Transverse colon (tissue), 4 donors: ENCODE measurements around the gene FAM131B. TPM values are rescaled to one million over a fixed set of nuclear protein-coding genes. Genes with fewer than 3 reads are reported as not detected.

Experiments used
- DNase-seq: peaks from one replicate; pipeline ENCODE4 v3.0.0-alpha.2; 2019
- H3K27ac ChIP-seq, 4 donors: fragments of 200-600 bp; sonication (generic); 2 replicates each; pipeline ENCODE4 v1.5.1; 2016 to 2018; ENCODE audit warnings: inconsistent platforms in 4 of 4
- H3K27me3 ChIP-seq: fragments of 200-600 bp; sonication (generic); 2 replicates; pipeline ENCODE4 v1.5.1; 2017; ENCODE audit warnings: inconsistent platforms
- H3K36me3 ChIP-seq, 4 donors: fragments of 200-600 bp; sonication (generic); 2 replicates each; pipeline ENCODE4 v1.5.1; 2017 to 2019; ENCODE audit warnings: inconsistent platforms in 4 of 4
- H3K4me1 ChIP-seq, 4 donors: fragments of 200-600 bp; sonication (generic); 2 replicates each; pipeline ENCODE4 v1.5.1; 2017 to 2020; ENCODE audit warnings: inconsistent platforms in 4 of 4
- H3K4me3 ChIP-seq, 4 donors: fragments of 200-600 bp; sonication (generic); 1 replicate in 1 of 4; 2 replicates in 3 of 4; pipeline versions ENCODE4 v1.5.1 to v1.6.1; 2017 to 2019; ENCODE audit warnings: inconsistent platforms in 4 of 4
- H3K9me3 ChIP-seq, 2 donors: fragments of 200-600 bp; sonication (generic); 2 replicates each; pipeline ENCODE4 v1.5.1; 2017 to 2019; ENCODE audit warnings: inconsistent platforms in 2 of 2
- EP300 ChIP-seq: sonication (generic); formaldehyde crosslinking; IDR thresholded peaks from one replicate; pipeline ENCODE4 v1.6.1; 2017; ENCODE audit warnings: antibody characterized with exemption, low read depth
- POLR2A ChIP-seq: fragments of 450-650 bp; IDR thresholded peaks from one replicate; pipeline ENCODE4 v1.6.1; 2016; ENCODE audit warnings: antibody characterized with exemption, mild to moderate bottlenecking, moderate library complexity
- POLR2AphosphoS5 ChIP-seq, 3 donors: sonication (generic); formaldehyde crosslinking; IDR thresholded peaks; one replicate each; pipeline ENCODE4 v1.6.1; 2016; ENCODE audit warnings: antibody characterized with exemption in 3 of 3
- WGBS, 2 donors: methylation state at CpG; one replicate each; pipeline ENCODE4 v1.1.5; 2018; ENCODE audit warnings: low coverage in 1 of 2; 5-methylcytosine and 5-hydroxymethylcytosine counted together
- in situ Hi-C, 4 donors: fragments of 200-750 bp; cut with MboI; loops; one replicate each; pipeline versions ENCODE4 v1.15.0 to v1.15.1; 2017; ENCODE audit warnings: low sequenced_read_pairs in 3 of 4, low pct_ligation_motif_present in 1 of 4, low pct_unique_long_range_greater_than_20kb in 1 of 4
- intact Hi-C: fragments of 100-400 bp; cut with DNase I; formaldehyde crosslinking; loops from one replicate; pipeline ENCODE4 v1.15.1; 2023; ENCODE audit warnings: low total_unique reads
- small RNA-seq, 4 donors: library from RNA; depleted of rRNA; stranded (forward); fragments of <200 nt; gene quantifications; one replicate each; pipeline ENCODE3, GENCODE V24; 2016
- total RNA-seq, 4 donors: library from RNA; depleted of rRNA; stranded (reverse); fragments of >200 nt; gene quantifications; one replicate each; pipeline ENCODE4 v1.1.0, GENCODE V29; 2016
- TF ChIP-seq, protein P1 (sequence below), 5 experiments: fragments of 200-600 bp in 3 of 5; fragments of 450-650 bp in 2 of 5; sonication (generic) in 3 of 5; IDR thresholded peaks; 1 replicate in 2 of 5; 2 replicates in 3 of 5; pipeline ENCODE4 v1.5.1; 2016 to 2017; ENCODE audit warnings: antibody characterized with exemption in 5 of 5, inconsistent platforms in 3 of 5, mild to moderate bottlenecking in 2 of 5, moderate library complexity in 1 of 5

FAM131B gene
- total RNA-seq, 4 donors from 2014 or later: 2.2 to 33.4 (median 4.7) TPM

DNA sequence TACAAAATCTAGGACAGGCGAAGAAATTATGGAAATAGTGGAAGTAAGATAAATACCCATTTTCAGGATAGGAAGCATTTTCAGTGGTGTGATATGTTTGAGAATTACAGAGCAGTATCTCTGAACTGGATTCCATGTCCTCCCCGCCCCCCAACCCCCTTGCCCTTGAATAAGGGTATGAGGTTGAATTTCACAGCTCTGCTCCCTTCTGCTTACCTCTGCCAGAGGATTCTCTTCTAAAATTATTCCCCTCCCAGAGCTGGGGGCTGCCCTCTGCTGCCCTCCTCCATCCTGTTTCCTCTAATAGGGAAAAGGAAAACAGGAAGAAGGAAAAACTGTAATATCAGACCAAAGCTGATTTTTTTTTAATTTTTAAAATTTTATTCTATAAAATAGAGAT lies 53.9 kb downstream of the FAM131B start:
- Histone ChIP-seq H3K9me3 (no peaks in the 10 kb centered on the region), H3K4me3 (no peak overlapping the region), H3K27me3 (no peaks in the 10 kb centered on the region), H3K27ac (no peak overlapping the region), H3K36me3 (peaks cover 0 to 29% (median 13%) of the 10 kb centered on the region in 4 donors), H3K4me1 (peaks cover 0 to 5% (median 2%) of the 10 kb centered on the region in 4 donors)
- DNase-seq: no peak
- WGBS, 2 donors: 95% methylated on average over 2 of the region's 2 CpGs; no CpG with 5 or more reads in 1 of the 2 donors
- intact Hi-C loops (loop anchor here (5.0 kb wide), 1 partner anchor 66 kb away; no protein-coding TSS in a partner anchor), in situ Hi-C loops (loop anchor here in 1 of 4 donors (10.0 kb wide), 1 partner anchor 64 kb away; no protein-coding TSS in a partner anchor)
- no peak for TF ChIP-seq POLR2A

DNA sequence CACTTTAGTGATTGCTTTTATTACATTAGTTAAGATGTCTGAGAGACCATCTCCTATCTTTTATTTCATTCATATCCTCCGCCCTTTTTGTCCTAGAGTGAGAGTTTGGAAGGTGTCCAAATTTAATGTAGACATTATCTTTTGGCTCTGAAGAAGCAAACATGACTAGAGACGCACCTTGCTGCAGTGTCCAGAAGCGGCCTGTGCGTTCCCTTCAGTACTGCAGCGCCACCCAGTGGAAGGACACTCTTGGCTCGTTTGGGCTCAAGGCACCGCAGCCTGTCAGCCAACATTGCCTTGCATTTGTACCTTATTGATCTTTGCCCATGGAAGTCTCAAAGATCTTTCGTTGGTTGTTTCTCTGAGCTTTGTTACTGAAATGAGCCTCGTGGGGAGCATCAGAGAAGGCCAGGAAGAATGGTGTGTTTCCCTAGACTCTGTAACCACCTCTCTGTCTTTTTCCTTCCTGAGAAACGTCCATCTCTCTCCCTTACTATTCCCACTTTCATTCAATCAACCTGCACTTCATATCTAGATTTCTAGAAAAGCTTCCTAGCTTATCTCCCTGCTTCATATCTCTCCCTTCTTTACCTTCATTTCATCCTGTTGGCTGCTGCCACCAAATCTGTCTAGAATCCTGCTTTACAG lies 57.0 kb downstream of the FAM131B start:
- TF ChIP-seq POLR2AphosphoS5 (IDR thresholded peaks at IDR 0.05): peak in 1 of 3 donors; percentile 24
- TF ChIP-seq, protein P1, sequence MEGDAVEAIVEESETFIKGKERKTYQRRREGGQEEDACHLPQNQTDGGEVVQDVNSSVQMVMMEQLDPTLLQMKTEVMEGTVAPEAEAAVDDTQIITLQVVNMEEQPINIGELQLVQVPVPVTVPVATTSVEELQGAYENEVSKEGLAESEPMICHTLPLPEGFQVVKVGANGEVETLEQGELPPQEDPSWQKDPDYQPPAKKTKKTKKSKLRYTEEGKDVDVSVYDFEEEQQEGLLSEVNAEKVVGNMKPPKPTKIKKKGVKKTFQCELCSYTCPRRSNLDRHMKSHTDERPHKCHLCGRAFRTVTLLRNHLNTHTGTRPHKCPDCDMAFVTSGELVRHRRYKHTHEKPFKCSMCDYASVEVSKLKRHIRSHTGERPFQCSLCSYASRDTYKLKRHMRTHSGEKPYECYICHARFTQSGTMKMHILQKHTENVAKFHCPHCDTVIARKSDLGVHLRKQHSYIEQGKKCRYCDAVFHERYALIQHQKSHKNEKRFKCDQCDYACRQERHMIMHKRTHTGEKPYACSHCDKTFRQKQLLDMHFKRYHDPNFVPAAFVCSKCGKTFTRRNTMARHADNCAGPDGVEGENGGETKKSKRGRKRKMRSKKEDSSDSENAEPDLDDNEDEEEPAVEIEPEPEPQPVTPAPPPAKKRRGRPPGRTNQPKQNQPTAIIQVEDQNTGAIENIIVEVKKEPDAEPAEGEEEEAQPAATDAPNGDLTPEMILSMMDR (IDR thresholded peaks at IDR 0.05): peak; percentile 72 to 91 (median 80)
- no peak for TF ChIP-seq POLR2A
- TF ChIP-seq EP300: no peak
- Histone ChIP-seq H3K27me3 (no peaks in the 10 kb centered on the region), H3K27ac (no peak overlapping the region), H3K9me3 (no peaks in the 10 kb centered on the region), H3K4me1 (peaks cover 0 to 9% (median 3%) of the 10 kb centered on the region in 4 donors), H3K4me3 (no peak overlapping the region), H3K36me3 (peaks cover 0 to 58% (median 23%) of the 10 kb centered on the region in 4 donors)
- 49 to 60% methylated on average over 5 to 10 of the region's 10 CpGs for WGBS, 2 donors
- intact Hi-C loops (loop anchor here (5.0 kb wide), 1 partner anchor 63 kb away; no protein-coding TSS in a partner anchor), in situ Hi-C loops (loop anchor here in 1 of 4 donors (10.0 kb wide), 1 partner anchor 61 kb away; no protein-coding TSS in a partner anchor)
- DNase-seq: peak; percentile 90

DNA sequence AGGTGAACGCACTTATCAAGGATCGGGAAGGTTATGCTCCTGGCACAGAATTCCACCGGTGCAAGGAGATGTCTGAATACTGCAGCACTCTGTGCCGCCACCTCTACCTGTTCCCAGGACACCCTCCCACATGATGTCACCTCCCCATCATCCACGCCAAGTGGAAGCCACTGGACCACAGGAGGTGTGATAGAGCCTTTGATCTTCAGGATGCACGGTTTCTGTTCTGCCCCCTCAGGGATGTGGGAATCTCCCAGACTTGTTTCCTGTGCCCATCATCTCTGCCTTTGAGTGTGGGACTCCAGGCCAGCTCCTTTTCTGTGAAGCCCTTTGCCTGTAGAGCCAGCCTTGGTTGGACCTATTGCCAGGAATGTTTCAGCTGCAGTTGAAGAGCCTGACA lies 57.6 kb downstream of the FAM131B start:
- intact Hi-C loops: loop anchor here (5.0 kb wide), 1 partner anchor 63 kb away; no protein-coding TSS in a partner anchor
- in situ Hi-C loops: loop anchor here in 3 of 4 donors (5.0 to 10.0 kb wide), 2 partner anchors 60 to 63 kb away; no protein-coding TSS in a partner anchor
- TF ChIP-seq POLR2AphosphoS5 (IDR thresholded peaks at IDR 0.05): no peak
- no peak for TF ChIP-seq POLR2A
- TF ChIP-seq EP300: no peak
- TF ChIP-seq, protein P1 (IDR thresholded peaks at IDR 0.05): no peak
- Histone ChIP-seq H3K27ac (no peak overlapping the region), H3K4me1 (peaks cover 0 to 15% (median 5%) of the 10 kb centered on the region in 4 donors), H3K27me3 (no peaks in the 10 kb centered on the region), H3K4me3 (no peak overlapping the region), H3K9me3 (no peaks in the 10 kb centered on the region), H3K36me3 (peaks cover 0 to 64% (median 25%) of the 10 kb centered on the region in 4 donors)
- DNase-seq: no peak
- WGBS, 2 donors: 80 to 100% methylated on average over 1 to 5 of the region's 6 CpGs

DNA sequence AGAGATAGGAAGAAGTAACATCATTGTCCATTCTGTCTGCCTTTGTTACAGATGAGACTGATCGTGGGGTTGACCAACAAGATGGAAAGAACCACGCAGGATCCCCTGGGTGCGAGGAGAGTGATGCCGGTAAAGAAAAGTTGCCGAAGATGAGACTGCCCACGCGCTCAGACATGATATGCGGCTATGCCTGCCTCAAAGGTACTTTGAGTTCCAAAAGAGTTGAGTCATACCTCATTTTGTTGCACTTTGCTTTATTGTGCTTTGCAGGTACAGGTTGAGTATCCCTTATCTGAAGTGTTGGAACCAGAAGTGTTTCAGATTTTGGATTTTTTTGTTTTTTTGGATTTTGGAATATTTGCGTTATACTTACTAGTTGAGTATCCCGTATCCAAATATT lies 58.8 kb downstream of the FAM131B start:
- DNase-seq: no peak
- Histone ChIP-seq H3K27ac (no peak overlapping the region), H3K4me3 (no peak overlapping the region), H3K9me3 (no peaks in the 10 kb centered on the region), H3K36me3 (peaks cover 0 to 75% (median 27%) of the 10 kb centered on the region in 4 donors), H3K4me1 (peaks cover 0 to 20% (median 5%) of the 10 kb centered on the region in 4 donors), H3K27me3 (no peaks in the 10 kb centered on the region)
- TF ChIP-seq, protein P1 (IDR thresholded peaks at IDR 0.05): no peak
- TF ChIP-seq POLR2A: no peak
- TF ChIP-seq POLR2AphosphoS5 (IDR thresholded peaks at IDR 0.05): no peak
- no peak for TF ChIP-seq EP300
- WGBS, 2 donors: 93 to 100% methylated on average over 2 to 10 of the region's 10 CpGs
- intact Hi-C loops: no loop called here
- in situ Hi-C loops: loop anchor here in 3 of 4 donors (5.0 to 10.0 kb wide), 2 partner anchors 59 to 61 kb away; no protein-coding TSS in a partner anchor

Small RNA genes within 50 kb of the gene (small RNA-seq; reads per million reads assigned to genes)
- 0 to 0.55 (median 0.32) reads per million in 4 donors for gene MIR6892

Other genes with a start within 250 kb of the FAM131B start
- gene PIP, start 230.6 kb downstream of the FAM131B start, total RNA-seq: not detected
- gene TAS2R39, start 179.3 kb downstream of the FAM131B start, total RNA-seq: not detected
- gene TAS2R40, start 140.7 kb downstream of the FAM131B start, total RNA-seq: not detected
- 100 to 1,000 TPM; 333 to 472 (median 376) TPM for gene GSTK1, start 99.3 kb downstream of the FAM131B start, total RNA-seq
- gene TMEM139, start 77.8 kb downstream of the FAM131B start, total RNA-seq: 100 to 1,000 TPM in 1 of 4 donors, 10 to 100 TPM in 3; 46.4 to 127 (median 52.2) TPM
- 10 to 100 TPM; 13.5 to 38.9 (median 17.6) TPM for gene CASP2, start 74.4 kb downstream of the FAM131B start, total RNA-seq
- gene CLCN1, start 46.6 kb downstream of the FAM131B start, total RNA-seq: not detected
- gene ZYX, start 18.6 kb upstream of the FAM131B start, total RNA-seq: 100 to 1,000 TPM in 2 of 4 donors, 10 to 100 TPM in 2; 45.2 to 217 (median 110) TPM
- gene EPHA1, start 46.1 kb upstream of the FAM131B start, total RNA-seq: 10 to 100 TPM; 21.1 to 29.9 (median 24.8) TPM
- gene TAS2R60, start 80.7 kb upstream of the FAM131B start, total RNA-seq: not detected
- not detected for gene TAS2R41, start 115.2 kb upstream of the FAM131B start, total RNA-seq
- 1 to 10 TPM in 1 of 4 donors, under 1 TPM in 1, not detected in 2; 0.55 to 1.6 TPM for gene CTAGE15, start 209.1 kb upstream of the FAM131B start, total RNA-seq